ENCODE results near the gene ASB6. TPM values are rescaled to one million over a fixed set of nuclear protein-coding genes. Genes with fewer than 3 reads are reported as not detected.

ASB6 gene
- total RNA-seq, 6 experiments from 2014 or later = 4.5 to 9.5 (median 5.4) TPM

DNA sequence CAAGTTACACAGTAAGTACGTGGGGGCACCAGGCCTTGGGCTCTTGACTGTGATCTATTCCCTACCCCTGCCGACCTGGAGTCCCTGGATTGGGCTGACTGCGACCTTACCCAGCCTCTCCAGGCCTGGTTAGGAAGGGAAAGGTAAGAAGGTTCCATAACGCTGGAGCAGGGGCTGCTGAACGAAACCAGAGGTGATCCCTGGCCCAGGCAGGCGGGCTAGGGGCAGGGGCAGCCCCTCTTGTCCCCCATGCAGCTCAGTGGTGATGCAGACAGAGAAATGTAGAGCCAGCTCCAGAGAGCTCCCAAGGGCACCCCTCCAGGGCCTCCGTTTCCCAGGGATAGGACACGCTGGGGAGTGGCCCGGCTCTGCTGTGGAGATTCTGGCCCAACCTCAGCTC, 37.6 kb upstream of the ASB6 start:
- intact Hi-C loops (cut with DNase I) = no loop called here
- H3K36me3 ChIP-seq = no peaks in the 10 kb centered on the region
- no peak for DNase-seq
- H3K27ac ChIP-seq = no peak overlapping the region
- H3K9me3 ChIP-seq = no peaks in the 10 kb centered on the region
- no peak for ATAC-seq
- H3K27me3 ChIP-seq = no peaks in the 10 kb centered on the region
- no peaks in the 10 kb centered on the region for H3K4me1 ChIP-seq
- no peak overlapping the region for H3K4me3 ChIP-seq
- 67% methylated on average over 5 of the region's 9 CpGs for WGBS (ENCODE audit: insufficient coverage, low coverage, low lambda C conversion rate, missing lambda C conversion rate)
- TF ChIP-seq, protein P1, sequence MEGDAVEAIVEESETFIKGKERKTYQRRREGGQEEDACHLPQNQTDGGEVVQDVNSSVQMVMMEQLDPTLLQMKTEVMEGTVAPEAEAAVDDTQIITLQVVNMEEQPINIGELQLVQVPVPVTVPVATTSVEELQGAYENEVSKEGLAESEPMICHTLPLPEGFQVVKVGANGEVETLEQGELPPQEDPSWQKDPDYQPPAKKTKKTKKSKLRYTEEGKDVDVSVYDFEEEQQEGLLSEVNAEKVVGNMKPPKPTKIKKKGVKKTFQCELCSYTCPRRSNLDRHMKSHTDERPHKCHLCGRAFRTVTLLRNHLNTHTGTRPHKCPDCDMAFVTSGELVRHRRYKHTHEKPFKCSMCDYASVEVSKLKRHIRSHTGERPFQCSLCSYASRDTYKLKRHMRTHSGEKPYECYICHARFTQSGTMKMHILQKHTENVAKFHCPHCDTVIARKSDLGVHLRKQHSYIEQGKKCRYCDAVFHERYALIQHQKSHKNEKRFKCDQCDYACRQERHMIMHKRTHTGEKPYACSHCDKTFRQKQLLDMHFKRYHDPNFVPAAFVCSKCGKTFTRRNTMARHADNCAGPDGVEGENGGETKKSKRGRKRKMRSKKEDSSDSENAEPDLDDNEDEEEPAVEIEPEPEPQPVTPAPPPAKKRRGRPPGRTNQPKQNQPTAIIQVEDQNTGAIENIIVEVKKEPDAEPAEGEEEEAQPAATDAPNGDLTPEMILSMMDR (IDR thresholded peaks at IDR 0.05) = no peak
- TF ChIP-seq POLR2A (IDR thresholded peaks at IDR 0.05) = no peak

DNA sequence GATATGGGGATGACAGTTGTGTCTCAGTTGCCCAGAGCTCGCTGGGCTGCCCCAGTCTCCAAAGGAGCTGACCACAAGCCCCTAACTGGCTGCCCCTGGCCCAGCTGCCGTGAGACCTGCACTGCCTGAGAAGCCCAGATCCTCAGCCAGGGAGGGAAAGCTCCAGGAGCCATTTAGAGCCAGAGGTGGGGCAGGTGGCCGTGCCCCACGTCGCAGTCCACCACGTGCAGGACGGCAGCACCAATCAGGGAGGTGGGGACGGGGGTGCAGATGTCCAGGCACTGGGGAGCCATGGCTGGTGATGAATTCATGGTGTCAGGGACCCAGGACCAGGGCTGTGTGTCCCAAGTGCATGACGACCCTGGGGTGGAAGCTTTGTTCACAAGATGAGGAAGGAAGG, 36.9 kb upstream of the ASB6 start:
- Histone ChIP-seq H3K4me1 (no peaks in the 10 kb centered on the region), H3K9me3 (no peaks in the 10 kb centered on the region), H3K4me3 (no peak overlapping the region), H3K36me3 (no peaks in the 10 kb centered on the region), H3K27ac (no peak overlapping the region), H3K27me3 (no peaks in the 10 kb centered on the region)
- WGBS (ENCODE audit: insufficient coverage, low coverage, low lambda C conversion rate, missing lambda C conversion rate) = 42% methylated on average over 6 of the region's 9 CpGs
- no peak for TF ChIP-seq POLR2A (IDR thresholded peaks at IDR 0.05)
- TF ChIP-seq, protein P1 (IDR thresholded peaks at IDR 0.05) = no peak
- intact Hi-C loops (cut with DNase I) = no loop called here
- DNase-seq (no peak), ATAC-seq (no peak)

GRCh38 chr9:129677456-129677855, 35.5 kb upstream of the ASB6 start:
- 36% methylated on average over 4 of the region's 9 CpGs for WGBS (ENCODE audit: insufficient coverage, low coverage, low lambda C conversion rate, missing lambda C conversion rate)
- ATAC-seq (no peak), DNase-seq (no peak)
- Histone ChIP-seq H3K9me3 (no peaks in the 10 kb centered on the region), H3K4me1 (no peaks in the 10 kb centered on the region), H3K27me3 (no peaks in the 10 kb centered on the region), H3K4me3 (no peak overlapping the region), H3K36me3 (no peaks in the 10 kb centered on the region), H3K27ac (no peak overlapping the region)
- TF ChIP-seq, protein P1 (IDR thresholded peaks at IDR 0.05) = no peak
- TF ChIP-seq POLR2A (IDR thresholded peaks at IDR 0.05) = no peak
- intact Hi-C loops (cut with DNase I) = no loop called here

DNA sequence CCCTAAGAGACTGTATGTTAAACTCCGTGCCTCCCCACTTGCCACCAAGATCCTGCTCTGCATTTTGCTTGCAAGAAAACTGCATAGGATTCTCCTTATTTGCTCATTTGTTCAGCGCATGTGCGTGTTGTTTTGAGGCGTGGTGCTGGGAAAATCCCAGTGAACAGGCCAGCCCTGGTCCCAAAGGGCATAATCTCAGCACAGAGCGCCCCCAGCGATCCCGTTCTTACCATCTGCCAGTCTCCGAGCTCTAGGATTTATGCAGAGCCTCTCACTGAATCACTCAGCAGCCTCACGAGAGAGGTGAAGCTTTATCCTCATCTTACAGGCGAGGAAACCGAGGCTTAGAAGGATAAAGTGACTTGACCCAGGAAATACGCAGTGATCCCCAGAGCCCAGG, 35.0 kb upstream of the ASB6 start:
- ATAC-seq = no peak
- Histone ChIP-seq H3K4me3 (no peak overlapping the region), H3K9me3 (no peaks in the 10 kb centered on the region), H3K27me3 (no peaks in the 10 kb centered on the region), H3K27ac (no peak overlapping the region), H3K4me1 (no peaks in the 10 kb centered on the region), H3K36me3 (no peaks in the 10 kb centered on the region)
- TF ChIP-seq, protein P1 (IDR thresholded peaks at IDR 0.05) = no peak
- TF ChIP-seq POLR2A (IDR thresholded peaks at IDR 0.05) = no peak
- WGBS (ENCODE audit: insufficient coverage, low coverage, low lambda C conversion rate, missing lambda C conversion rate) = 44% methylated on average over 7 of the region's 12 CpGs
- intact Hi-C loops (cut with DNase I) = no loop called here
- DNase-seq = no peak

GRCh38 chr9:129676287-129676686, 34.3 kb upstream of the ASB6 start:
- no peaks in the 10 kb centered on the region for H3K27me3 ChIP-seq
- no peaks in the 10 kb centered on the region for H3K9me3 ChIP-seq
- intact Hi-C loops (cut with DNase I) = no loop called here
- no peaks in the 10 kb centered on the region for H3K36me3 ChIP-seq
- no peak for TF ChIP-seq POLR2A (IDR thresholded peaks at IDR 0.05)
- TF ChIP-seq, protein P1 (IDR thresholded peaks at IDR 0.05) = no peak
- WGBS (ENCODE audit: insufficient coverage, low coverage, low lambda C conversion rate, missing lambda C conversion rate) = 51% methylated on average over 3 of the region's 4 CpGs
- no peaks in the 10 kb centered on the region for H3K4me1 ChIP-seq
- DNase-seq (no peak), ATAC-seq (no peak)
- H3K27ac ChIP-seq = no peak overlapping the region
- no peak overlapping the region for H3K4me3 ChIP-seq

All from right lobe of liver (tissue), 6 donors.